ENCODE data around the gene PHF11. TPM values are rescaled to one million over a fixed set of nuclear protein-coding genes. Genes with fewer than 3 reads are reported as not detected.

Gene PHF11
- total and polyA plus RNA-seq, 2 donors (not counting 3 experiments of a cell fraction or from before 2014, with no cell fraction given) = 12.9 to 32.4 TPM

DNA sequence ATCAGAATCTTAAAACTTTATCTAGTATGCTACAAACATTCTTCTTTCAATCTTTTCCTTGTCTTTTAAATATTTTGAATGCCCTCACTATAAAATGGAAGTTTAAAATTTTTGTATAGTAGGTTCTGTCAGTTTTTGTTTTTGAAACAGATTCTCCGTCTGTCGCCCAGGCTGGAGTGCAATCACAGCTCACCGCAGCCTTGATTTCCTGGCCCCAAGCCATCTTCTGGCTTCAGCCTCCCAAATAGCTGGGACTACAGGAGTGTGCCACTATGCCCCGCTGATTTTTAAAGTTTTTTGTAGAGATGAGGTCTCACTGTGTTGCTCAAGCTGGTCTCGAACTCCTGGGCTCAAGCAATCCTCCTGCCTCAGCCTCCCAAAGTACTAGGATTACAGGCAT, 20.7 kb downstream of the PHF11 start:
- TF ChIP-seq FOS (IDR thresholded peaks at IDR 0.05; ENCODE audit: borderline replicate concordance, insufficient read depth, low read length) (no peak), GATA2 (IDR thresholded peaks at IDR 0.05; ENCODE audit: insufficient read depth, insufficient read length, low read depth, low read length) (no peak), MYC (IDR thresholded peaks at IDR 0.05; ENCODE audit: low read depth, low read length) (no peak), EZH2 (IDR thresholded peaks at IDR 0.05; ENCODE audit: borderline replicate concordance, low read depth, low read length, severe bottlenecking) (no peak), POLR2A (IDR thresholded peaks at IDR 0.05; ENCODE audit: low read depth, low read length) (no peak), JUN (IDR thresholded peaks at IDR 0.05; ENCODE audit: borderline replicate concordance, insufficient read depth, insufficient read length, low read depth) (no peak), POLR2AphosphoS5 (IDR thresholded peaks at IDR 0.05; ENCODE audit: insufficient read depth, low read depth, low read length) (no peak)
- TF ChIP-seq, protein P1, sequence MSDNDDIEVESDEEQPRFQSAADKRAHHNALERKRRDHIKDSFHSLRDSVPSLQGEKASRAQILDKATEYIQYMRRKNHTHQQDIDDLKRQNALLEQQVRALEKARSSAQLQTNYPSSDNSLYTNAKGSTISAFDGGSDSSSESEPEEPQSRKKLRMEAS (IDR thresholded peaks at IDR 0.05; ENCODE audit: insufficient read depth, insufficient read length) = no peak
- TF ChIP-seq, protein P2, sequence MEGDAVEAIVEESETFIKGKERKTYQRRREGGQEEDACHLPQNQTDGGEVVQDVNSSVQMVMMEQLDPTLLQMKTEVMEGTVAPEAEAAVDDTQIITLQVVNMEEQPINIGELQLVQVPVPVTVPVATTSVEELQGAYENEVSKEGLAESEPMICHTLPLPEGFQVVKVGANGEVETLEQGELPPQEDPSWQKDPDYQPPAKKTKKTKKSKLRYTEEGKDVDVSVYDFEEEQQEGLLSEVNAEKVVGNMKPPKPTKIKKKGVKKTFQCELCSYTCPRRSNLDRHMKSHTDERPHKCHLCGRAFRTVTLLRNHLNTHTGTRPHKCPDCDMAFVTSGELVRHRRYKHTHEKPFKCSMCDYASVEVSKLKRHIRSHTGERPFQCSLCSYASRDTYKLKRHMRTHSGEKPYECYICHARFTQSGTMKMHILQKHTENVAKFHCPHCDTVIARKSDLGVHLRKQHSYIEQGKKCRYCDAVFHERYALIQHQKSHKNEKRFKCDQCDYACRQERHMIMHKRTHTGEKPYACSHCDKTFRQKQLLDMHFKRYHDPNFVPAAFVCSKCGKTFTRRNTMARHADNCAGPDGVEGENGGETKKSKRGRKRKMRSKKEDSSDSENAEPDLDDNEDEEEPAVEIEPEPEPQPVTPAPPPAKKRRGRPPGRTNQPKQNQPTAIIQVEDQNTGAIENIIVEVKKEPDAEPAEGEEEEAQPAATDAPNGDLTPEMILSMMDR (IDR thresholded peaks at IDR 0.05; ENCODE audit: extremely low read depth in 1 of 2, insufficient read depth in 1 of 2, low read depth in 1 of 2, low read length in 2 of 2) = no peak
- FAIRE-seq = no peak
- POLR2A ChIA-PET = no interaction called here

More for the DNA sequence above, 20.7 kb downstream of the PHF11 start:
- BruUV-seq (replicated peaks) = no TSS peak
- Histone ChIP-seq H3K9me1 (replicated peaks; ENCODE audit: control insufficient read depth, extremely low read depth, insufficient read depth, low read length) (no peaks in the 10 kb centered on the region), H3K27me3 (ENCODE audit: control insufficient read depth in 2 of 2, insufficient read depth in 2 of 2, low read length in 2 of 2) (no peaks in the 10 kb centered on the region), H4K20me1 (replicated peaks; ENCODE audit: control insufficient read depth, extremely low read depth, insufficient read depth, low read length) (no peaks in the 10 kb centered on the region), H3K4me3 (replicated peaks in 1 of 3; ENCODE audit: insufficient read depth in 1 of 3, low read depth in 1 of 3, low read length in 3 of 3) (no peak overlapping the region), H3K36me3 (ENCODE audit: control insufficient read depth in 2 of 2, extremely low read depth in 1 of 2, insufficient read depth in 2 of 2, low read length in 2 of 2) (peaks cover 0 to 4% of the 10 kb centered on the region in 2 experiments), H3K27ac (ENCODE audit: insufficient read depth, low read depth, low read length) (no peak overlapping the region), H3K4me2 (ENCODE audit: insufficient read depth, low read length) (no peak overlapping the region), H3K79me2 (ENCODE audit: control insufficient read depth, insufficient read depth, low read length) (no peaks in the 10 kb centered on the region), H3K9me3 (replicated peaks; ENCODE audit: control insufficient read depth, insufficient read depth, low read length) (no peaks in the 10 kb centered on the region), H3K4me1 (ENCODE audit: control insufficient read depth, extremely low read depth, insufficient read depth, low read length) (no peaks in the 10 kb centered on the region), H2AFZ (ENCODE audit: low read depth, low read length) (no peak overlapping the region), H3K9ac (replicated peaks; ENCODE audit: extremely low read depth, insufficient read depth, low read length) (no peak overlapping the region)
- no peak for DNase-seq (ENCODE audit: low read depth, low spot score)
- dilution Hi-C loops (cut with MboI; ENCODE audit: extremely low pct_ligation_motif_present, low sequenced_read_pairs) = no loop called here
- CTCF ChIA-PET = interaction anchor here (1.3 kb wide), 1 partner anchor 11 kb away, joined by 3 read pairs; no protein-coding TSS in a partner anchor
- intact Hi-C loops (cut with micrococcal nuclease) = loop anchor here (2.0 kb wide), 1 partner anchor 216 kb away; no protein-coding TSS in a partner anchor

All from endothelial cell of umbilical vein (primary cell).